GM19397 (cell line): ENCODE results near the gene NPC1L1.
A peak's percentile ranks its signal among the peaks of the same experiment; 100 is the strongest.

Experiments
- ATAC-seq: cut with Tn5 transposase; IDR thresholded peaks from one replicate; pipeline ENCODE4 v1.9.1; 2021; ENCODE audit warnings: mild to moderate bottlenecking, moderate library complexity; ENCODE audit not compliant: unreplicated experiment

Gene NPC1L1

GRCh38 chr7:44541028-44541869, at the start of gene NPC1L1:
Gene NPC1L1 (minus strand): TSS chr7:44541330. CDS start chr7:44541259, 71 bp downstream.
- no peak for ATAC-seq

- no peak for ATAC-seq
These were observed 49.8 kb upstream of the NPC1L1 start for GRCh38 chr7:44590910-44591309.

- ATAC-seq = no peak
These were observed 46.9 kb upstream of the NPC1L1 start for GRCh38 chr7:44587843-44588711.

GRCh38 chr7:44583146-44583865, 42.2 kb upstream of the NPC1L1 start:
- ATAC-seq = no peak

GRCh38 chr7:44581879-44582603, 40.9 kb upstream of the NPC1L1 start, which contains the start of gene TMED4:
Gene TMED4 (minus strand): TSS chr7:44582231. CDS start chr7:44582206, 25 bp downstream.
- ATAC-seq = peak; percentile 81

- ATAC-seq = peak; percentile 15
These were observed 40.1 kb upstream of the NPC1L1 start for GRCh38 chr7:44580945-44581878.

- no peak for ATAC-seq
These were observed 35.1 kb upstream of the NPC1L1 start for GRCh38 chr7:44576228-44576627.

- ATAC-seq = no peak
These were observed 33.9 kb upstream of the NPC1L1 start for GRCh38 chr7:44575054-44575453.

GRCh38 chr7:44574287-44574872, 33.2 kb upstream of the NPC1L1 start:
- ATAC-seq = no peak

GRCh38 chr7:44573464-44574286, 32.5 kb upstream of the NPC1L1 start, which contains the start of gene DDX56:
Gene DDX56 (minus strand): TSS chr7:44573908. CDS start chr7:44573895, 13 bp downstream.
- peak; percentile 89 for ATAC-seq

GRCh38 chr7:44572771-44573170, 31.6 kb upstream of the NPC1L1 start:
- ATAC-seq = no peak

GRCh38 chr7:44569959-44570358, 28.8 kb upstream of the NPC1L1 start:
- ATAC-seq = no peak

- ATAC-seq = no peak
These were observed 27.8 kb upstream of the NPC1L1 start for GRCh38 chr7:44568771-44569560.

- ATAC-seq = no peak
These were observed 26.8 kb upstream of the NPC1L1 start for GRCh38 chr7:44567884-44568283.

- ATAC-seq = no peak
These were observed 25.6 kb upstream of the NPC1L1 start for GRCh38 chr7:44566680-44567079.

- ATAC-seq = no peak
These were observed 24.8 kb upstream of the NPC1L1 start for GRCh38 chr7:44565795-44566559.
